HG03175 (cell line): ENCODE results near the gene NTN5.

Experiments
- ATAC-seq: cut with Tn5 transposase; IDR thresholded peaks from one replicate; pipeline ENCODE4 v1.9.1; 2021; ENCODE audit warnings: mild to moderate bottlenecking, moderate library complexity; ENCODE audit not compliant: unreplicated experiment

Gene NTN5

GRCh38 chr19:48631225-48631624, 41.6 kb downstream of the NTN5 start:
- no peak for ATAC-seq

- ATAC-seq = no peak
Measured at GRCh38 chr19:48630296-48631063, 42.3 kb downstream of the NTN5 start.

DNA sequence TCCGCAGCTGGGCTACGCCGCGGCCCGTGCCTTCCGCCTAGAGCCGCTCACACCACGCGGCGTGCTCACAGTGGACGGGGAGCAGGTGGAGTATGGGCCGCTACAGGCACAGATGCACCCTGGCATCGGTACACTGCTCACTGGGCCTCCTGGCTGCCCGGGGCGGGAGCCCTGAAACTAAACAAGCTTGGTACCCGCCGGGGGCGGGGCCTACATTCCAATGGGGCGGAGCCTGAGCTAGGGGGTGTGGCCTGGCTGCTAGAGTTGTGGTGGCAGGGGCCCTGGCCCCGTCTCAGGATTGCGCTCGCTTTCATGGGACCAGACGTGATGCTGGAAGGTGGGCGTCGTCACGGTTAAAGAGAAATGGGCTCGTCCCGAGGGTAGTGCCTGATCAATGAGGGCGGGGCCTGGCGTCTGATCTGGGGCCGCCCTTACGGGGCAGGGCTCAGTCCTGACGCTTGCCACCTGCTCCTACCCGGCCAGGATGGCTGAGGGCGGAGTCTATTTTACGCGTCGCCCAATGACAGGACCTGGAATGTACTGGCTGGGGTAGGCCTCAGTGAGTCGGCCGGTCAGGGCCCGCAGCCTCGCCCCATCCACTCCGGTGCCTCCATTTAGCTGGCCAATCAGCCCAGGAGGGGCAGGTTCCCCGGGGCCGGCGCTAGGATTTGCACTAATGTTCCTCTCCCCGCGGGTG, 43.1 kb downstream of the NTN5 start:
- no peak for ATAC-seq

GRCh38 chr19:48629297-48629598, 43.6 kb downstream of the NTN5 start:
- no peak for ATAC-seq

DNA sequence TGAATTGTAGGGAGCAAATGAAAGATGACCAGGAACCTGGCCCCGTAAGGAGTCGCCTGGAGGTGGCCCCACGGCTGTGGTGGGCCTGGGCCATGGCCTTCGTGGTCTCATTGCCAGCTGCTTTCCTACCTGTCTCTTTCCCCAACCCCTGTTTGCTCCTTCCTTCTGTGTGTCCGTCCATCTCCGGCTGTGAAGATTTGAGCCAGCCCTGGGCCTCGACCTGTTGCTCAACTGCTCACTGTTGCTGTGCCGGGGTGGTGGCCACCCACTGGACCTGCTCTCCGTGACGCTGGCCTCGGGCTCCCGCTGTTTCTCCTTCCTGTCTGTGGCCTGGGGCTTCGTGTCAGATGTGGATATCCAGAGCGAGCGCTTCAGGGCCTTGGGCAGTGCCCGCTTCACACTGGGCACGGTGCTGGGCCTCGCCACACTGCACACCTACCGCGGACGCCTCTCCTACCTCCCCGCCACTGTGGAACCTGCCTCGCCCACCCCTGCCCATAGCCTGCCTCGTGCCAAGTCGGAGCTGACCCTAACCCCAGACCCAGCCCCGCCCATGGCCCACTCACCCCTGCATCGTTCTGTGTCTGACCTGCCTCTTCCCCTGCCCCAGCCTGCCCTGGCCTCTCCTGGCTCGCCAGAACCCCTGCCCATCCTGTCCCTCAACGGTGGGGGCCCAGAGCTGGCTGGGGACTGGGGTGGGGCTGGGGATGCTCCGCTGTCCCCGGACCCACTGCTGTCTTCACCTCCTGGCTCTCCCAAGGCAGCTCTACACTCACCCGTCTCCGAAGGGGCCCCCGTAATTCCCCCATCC, 44.1 kb downstream of the NTN5 start:
- no peak for ATAC-seq

DNA sequence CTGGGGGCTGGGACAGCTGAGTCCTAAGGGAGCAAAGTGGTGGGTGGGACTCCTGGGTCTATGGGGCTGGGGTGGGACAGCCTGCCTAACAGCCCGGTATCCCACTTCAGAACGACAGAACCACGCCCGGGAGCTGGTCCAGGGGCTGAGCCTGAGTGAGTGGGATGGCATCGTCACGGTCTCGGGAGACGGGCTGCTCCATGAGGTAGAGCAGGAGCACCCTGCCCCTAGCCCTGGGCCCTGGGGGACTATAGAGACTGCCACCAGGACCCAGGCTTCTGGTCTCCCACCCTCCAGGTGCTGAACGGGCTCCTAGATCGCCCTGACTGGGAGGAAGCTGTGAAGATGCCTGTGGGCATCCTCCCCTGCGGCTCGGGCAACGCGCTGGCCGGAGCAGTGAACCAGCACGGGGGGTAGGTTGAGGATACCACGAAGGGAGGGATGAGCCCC, 44.9 kb downstream of the NTN5 start:
- no peak for ATAC-seq

DNA sequence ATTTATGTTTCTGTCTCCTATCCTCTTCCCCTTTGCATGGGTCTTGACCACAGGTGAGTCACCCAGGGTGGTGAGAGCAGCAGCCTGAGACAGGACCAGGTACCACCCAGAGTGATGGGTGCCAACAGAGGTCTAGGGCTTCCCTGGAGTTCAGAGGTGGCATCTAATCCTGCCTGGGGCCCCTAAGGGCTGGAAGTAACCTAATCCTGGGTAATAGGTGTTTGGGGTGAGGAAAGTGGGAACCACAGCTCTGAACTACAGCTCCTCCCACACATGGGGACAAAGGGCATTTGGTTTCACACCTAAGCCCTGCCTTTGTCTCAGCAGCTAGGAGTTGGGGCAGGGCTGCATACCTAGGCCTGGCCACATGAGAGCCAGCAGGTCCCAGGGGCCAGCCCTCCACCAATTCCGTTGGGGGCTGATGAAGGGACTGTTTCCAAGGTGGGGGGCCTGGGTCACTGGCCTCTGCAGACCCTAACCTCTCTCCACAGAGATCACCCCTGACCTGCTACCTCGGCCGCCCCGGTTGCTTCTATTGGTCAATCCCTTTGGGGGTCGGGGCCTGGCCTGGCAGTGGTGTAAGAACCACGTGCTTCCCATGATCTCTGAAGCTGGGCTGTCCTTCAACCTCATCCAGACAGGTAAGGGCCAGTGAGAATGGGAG, 45.5 kb downstream of the NTN5 start:
- no peak for ATAC-seq

DNA sequence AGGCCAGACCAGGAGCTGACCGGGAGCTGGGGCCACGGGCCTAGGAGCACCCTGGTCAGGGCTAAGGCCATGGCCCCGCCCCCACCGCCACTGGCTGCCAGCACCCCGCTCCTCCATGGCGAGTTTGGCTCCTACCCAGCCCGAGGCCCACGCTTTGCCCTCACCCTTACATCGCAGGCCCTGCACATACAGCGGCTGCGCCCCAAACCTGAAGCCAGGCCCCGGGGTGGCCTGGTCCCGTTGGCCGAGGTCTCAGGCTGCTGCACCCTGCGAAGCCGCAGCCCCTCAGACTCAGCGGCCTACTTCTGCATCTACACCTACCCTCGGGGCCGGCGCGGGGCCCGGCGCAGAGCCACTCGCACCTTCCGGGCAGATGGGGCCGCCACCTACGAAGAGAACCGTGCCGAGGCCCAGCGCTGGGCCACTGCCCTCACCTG, 46.9 kb downstream of the NTN5 start:
- no peak for ATAC-seq

GRCh38 chr19:48624791-48625723, 47.8 kb downstream of the NTN5 start:
- ATAC-seq = no peak

GRCh38 chr19:48624067-48624594, 48.7 kb downstream of the NTN5 start:
- ATAC-seq = peak; percentile 64

DNA sequence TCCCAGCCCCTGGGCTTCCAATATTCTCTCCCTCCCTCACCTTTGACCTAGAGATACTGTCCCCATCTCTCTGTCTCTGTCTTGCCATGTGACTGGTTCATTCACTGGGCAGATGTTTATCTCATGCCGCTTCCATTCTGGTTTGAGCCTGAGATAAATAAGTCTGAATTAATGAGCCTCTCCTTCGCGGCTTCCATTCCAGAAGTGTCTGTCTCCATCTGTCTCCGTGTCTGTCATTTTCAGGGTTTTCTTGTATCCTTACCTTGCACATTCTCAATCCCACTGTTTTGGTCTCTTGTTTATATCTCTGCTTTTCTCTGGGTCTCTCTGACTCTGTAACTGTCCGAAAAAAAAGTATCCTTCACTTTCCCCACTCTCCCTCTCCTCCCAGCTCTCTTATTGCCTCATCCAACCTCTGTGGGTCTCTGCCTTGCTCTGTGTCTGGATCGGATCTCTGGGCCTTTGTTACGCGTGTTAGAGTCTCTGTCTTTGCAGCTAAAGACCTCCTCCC, 49.2 kb downstream of the NTN5 start:
- ATAC-seq = no peak

GRCh38 chr19:48619692-48620585, 52.9 kb downstream of the NTN5 start:
- ATAC-seq = no peak

- ATAC-seq = peak; percentile 88
Measured at GRCh38 chr19:48618916-48619691, 53.7 kb downstream of the NTN5 start, which contains the start of the genes RPL18 and SPHK2. Gene RPL18, minus strand, starts transcription at chr19:48619178. Its CDS starts 35 bp downstream, at chr19:48619143. Gene SPHK2, plus strand, starts transcription at chr19:48619506. Its CDS starts 1,009 bp downstream, at chr19:48620515.

DNA sequence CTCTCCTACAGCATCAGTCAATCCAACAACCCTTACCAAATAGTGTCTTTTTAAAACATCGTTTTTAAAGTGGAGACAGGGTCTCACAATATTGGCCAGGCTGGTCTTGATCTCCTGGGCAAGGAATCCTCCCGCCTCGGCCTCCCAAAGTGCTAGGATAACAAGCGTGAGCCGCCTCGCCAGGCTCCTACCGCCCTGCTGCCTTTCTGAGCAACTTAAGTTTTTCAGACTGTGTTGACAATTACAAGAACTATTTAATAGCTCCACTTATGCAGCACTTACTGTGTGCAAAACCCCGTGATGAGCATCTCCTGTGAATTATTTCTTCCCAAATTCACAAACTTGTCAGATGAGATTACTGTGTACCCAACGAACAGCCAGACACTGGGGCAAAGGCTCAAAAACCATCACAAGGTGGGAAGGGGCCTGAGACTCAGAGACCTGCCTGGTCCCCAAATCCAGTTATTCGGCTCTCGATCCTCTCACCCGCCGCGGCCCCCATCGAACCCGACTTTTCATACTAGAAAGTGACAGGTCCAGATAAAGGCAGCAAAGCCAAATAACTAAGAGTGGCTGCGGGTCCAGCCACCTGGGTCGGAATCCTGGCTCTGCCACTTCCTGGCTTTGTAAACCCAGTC, 54.4 kb downstream of the NTN5 start:
- ATAC-seq = no peak

DNA sequence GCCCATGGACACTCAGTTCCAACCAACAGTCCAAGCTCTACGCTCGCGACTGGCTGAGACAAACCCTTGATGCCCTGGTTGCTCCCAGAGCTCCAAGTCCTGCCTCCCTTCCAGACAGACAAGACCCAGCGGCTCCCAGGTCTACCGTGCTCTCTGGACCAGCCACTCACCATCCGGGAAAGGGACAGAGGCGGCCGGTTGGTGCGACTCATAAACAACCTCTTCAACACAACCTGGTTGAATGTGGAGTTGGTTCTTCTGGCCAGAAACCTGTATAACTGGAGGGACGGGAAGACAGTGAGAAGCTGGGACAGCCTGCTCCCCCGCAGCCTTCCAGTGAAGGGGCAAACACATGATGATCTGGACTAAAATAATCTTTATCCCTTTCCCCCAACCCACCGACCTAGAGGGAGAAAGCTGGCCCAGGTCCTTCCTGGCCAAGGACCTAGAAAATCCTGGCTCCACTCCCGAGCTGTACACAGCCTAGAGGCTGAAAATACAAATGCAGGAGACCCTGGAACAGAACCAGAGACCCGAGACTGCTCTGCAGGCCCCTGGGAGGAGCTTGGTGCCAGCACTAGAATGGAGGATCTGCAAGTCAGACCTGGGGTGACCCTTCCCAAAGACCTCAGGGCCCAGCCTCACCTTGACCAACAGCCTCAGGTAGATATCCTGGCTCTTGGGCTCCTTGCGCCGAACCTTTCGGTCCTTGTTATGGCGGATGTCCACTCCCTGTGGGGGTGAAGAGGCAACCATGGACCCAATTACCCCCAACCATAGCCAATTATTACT, 55.5 kb downstream of the NTN5 start:
- ATAC-seq = no peak

- no peak for ATAC-seq
Measured at GRCh38 chr19:48616491-48617056, 56.2 kb downstream of the NTN5 start.
